GM12878 (cell line): Measurements from ENCODE around the gene UFC1. TPM values are rescaled to one million over a fixed set of nuclear protein-coding genes. Genes with fewer than 3 reads are reported as not detected.

ENCODE experiments used
- ATAC-seq: fragments of 200-7000 bp; cut with Tn5 transposase; 3 replicates; pipeline ENCODE4 v1.9.1; 2020; ENCODE audit warnings: mild to moderate bottlenecking, moderate library complexity
- BruUV-seq: library from RNA; stranded (reverse); fragments of 400-500 nt; replicated peaks from 2 replicates; lab custom pipeline; 2021; lab: Mats Ljungman, UMichigan
- CTCF ChIA-PET: fragments of 300-600 bp; sonication (Branson Sonifier 250); formaldehyde crosslinking; extraction: SDS; loops from one replicate; lab custom pipeline; 2021; ENCODE audit warnings: inconsistent platforms; lab: Yijun Ruan, JAX
- POLR2A ChIA-PET: fragments of 350-600 bp; formaldehyde crosslinking; extraction: SDS; loops from one replicate; lab custom pipeline; 2021; ENCODE audit warnings: inconsistent platforms; lab: Charles Lee
- RAD21 ChIA-PET: fragments of 300-600 bp; sonication (Branson Sonifier 250); formaldehyde crosslinking; loops from one replicate; lab custom pipeline; 2023; ENCODE audit warnings: antibody characterized with exemption; ENCODE audit not compliant: unreplicated experiment; lab: Charles Lee
- SMC1A ChIA-PET: fragments of 300-600 bp; sonication (Branson Sonifier 250); formaldehyde crosslinking; loops from one replicate; lab custom pipeline; 2023; ENCODE audit not compliant: unreplicated experiment, uncharacterized antibody; lab: Charles Lee
- DNase-seq: peaks from one replicate; pipeline ENCODE4 v3.0.0-alpha.2; 2011; ENCODE audit warnings: low read depth, low spot score
- FAIRE-seq: peaks from 3 replicates; lab custom pipeline; 2011; peaks lifted over from hg19 to GRCh38; lab: Jason Lieb, UNC
- H2AFZ ChIP-seq: 2 replicates; pipeline ENCODE4 v1.6.0; 2011; ENCODE audit warnings: low read depth, low read length, control low read depth; ENCODE audit not compliant: control insufficient read depth
- H3K27ac ChIP-seq: 2 replicates; pipeline ENCODE4 v1.5.1; 2011; ENCODE audit warnings: control low read depth; ENCODE audit not compliant: control insufficient read depth, insufficient read depth
- H3K27me3 ChIP-seq, 2 experiments: replicated peaks in 1 of 2; 2 replicates each; pipeline versions ENCODE4 v1.6.0 to v1.6.1; 2011; ENCODE audit warnings: low read length in 1 of 2; ENCODE audit not compliant: control insufficient read depth in 2 of 2, insufficient read depth in 2 of 2
- H3K36me3 ChIP-seq, 2 experiments: 2 replicates each; pipeline ENCODE4 v1.5.1; 2011; ENCODE audit warnings: low read length in 1 of 2; ENCODE audit not compliant: control insufficient read depth in 2 of 2, insufficient read depth in 2 of 2
- H3K4me1 ChIP-seq: 2 replicates; pipeline ENCODE4 v1.6.1; 2011; ENCODE audit warnings: mild to moderate bottlenecking, low read length, moderate library complexity, mixed read lengths; ENCODE audit not compliant: control insufficient read depth, insufficient read depth
- H3K4me2 ChIP-seq: 2 replicates; pipeline ENCODE4 v1.6.0; 2011; ENCODE audit warnings: control low read depth; ENCODE audit not compliant: control insufficient read depth, insufficient read depth
- H3K4me3 ChIP-seq: fragments of 200-600 bp; sonication (generic); 2 replicates; pipeline ENCODE4 v1.5.1; 2016
- H3K79me2 ChIP-seq: 2 replicates; pipeline ENCODE4 v1.6.0; 2011; ENCODE audit warnings: low read length; ENCODE audit not compliant: control insufficient read depth, insufficient read depth
- H3K9ac ChIP-seq: 2 replicates; pipeline ENCODE4 v1.8.0; 2011; ENCODE audit warnings: low read length, control low read depth, mixed read lengths; ENCODE audit not compliant: control insufficient read depth, insufficient read depth
- H3K9me3 ChIP-seq: replicated peaks from 3 replicates; pipeline ENCODE4 v1.5.1; 2011; ENCODE audit warnings: mild to moderate bottlenecking, low read length; ENCODE audit not compliant: control insufficient read depth, insufficient read depth
- H4K20me1 ChIP-seq: 2 replicates; pipeline ENCODE4 v1.6.0; 2011; ENCODE audit not compliant: control insufficient read depth, insufficient read depth
- CREM ChIP-seq: IDR thresholded peaks from 2 replicates; pipeline ENCODE4 v1.6.1; 2014; ENCODE audit warnings: antibody characterized with exemption, low read depth
- CUX1 ChIP-seq: IDR thresholded peaks from 2 replicates; pipeline ENCODE4 v1.6.1; 2012; ENCODE audit warnings: improper control_type of control experiment, low read depth, low read length; ENCODE audit not compliant: insufficient replicate concordance
- IKZF1 ChIP-seq: fragments of 450-650 bp; conservative IDR thresholded peaks from 2 replicates; pipeline ENCODE4 v1.6.1; 2017; ENCODE audit warnings: antibody characterized with exemption, mild to moderate bottlenecking
- MTA2 ChIP-seq: fragments of 450-650 bp; IDR thresholded peaks from 2 replicates; pipeline ENCODE4 v1.6.1; 2016; ENCODE audit warnings: low read depth, mild to moderate bottlenecking, moderate library complexity
- NFIC ChIP-seq: IDR thresholded peaks from 2 replicates; pipeline ENCODE4 v1.6.1; 2012; ENCODE audit warnings: low read depth, mild to moderate bottlenecking, inconsistent platforms, low read length, moderate library complexity
- POU2F2 ChIP-seq: IDR thresholded peaks from 3 replicates; pipeline ENCODE4 v1.6.1; 2011; ENCODE audit warnings: low read depth, mild to moderate bottlenecking, low read length, borderline replicate concordance
- RAD51 ChIP-seq: fragments of 450-650 bp; IDR thresholded peaks from 2 replicates; pipeline ENCODE4 v1.6.1; 2016; ENCODE audit warnings: moderate library complexity, mild to moderate bottlenecking, inconsistent platforms
- RCOR1 ChIP-seq: conservative IDR thresholded peaks from 2 replicates; pipeline ENCODE4 v1.6.1; 2012; ENCODE audit warnings: low read depth, low read length, improper control_type of control experiment
- RELA ChIP-seq: fragments of 450-650 bp; IDR thresholded peaks from 2 replicates; pipeline ENCODE4 v1.8.0; 2014; ENCODE audit warnings: borderline replicate concordance; ENCODE audit not compliant: partially characterized antibody
- SP1 ChIP-seq: IDR thresholded peaks from one replicate; pipeline ENCODE4 v1.6.1; 2011; ENCODE audit warnings: low read depth, low read length
- SREBF2 ChIP-seq: IDR thresholded peaks from 2 replicates; pipeline ENCODE4 v1.6.1; 2012; ENCODE audit warnings: mild to moderate bottlenecking, low read length
- TCF3 ChIP-seq: IDR thresholded peaks from 2 replicates; pipeline ENCODE4 v1.6.1; 2012; ENCODE audit warnings: low read depth, mild to moderate bottlenecking, low read length, borderline replicate concordance; ENCODE audit not compliant: insufficient read depth
- ZBTB4 ChIP-seq: fragments of 450-650 bp; formaldehyde crosslinking; IDR thresholded peaks from 2 replicates; pipeline ENCODE4 v1.4.0; 2022; ENCODE audit warnings: mild to moderate bottlenecking, moderate library complexity
- WGBS: methylation state at CpG from one replicate; pipeline ENCODE4 v1.1.6; 2016; ENCODE audit warnings: low lambda C conversion rate; ENCODE audit not compliant: insufficient replicate concordance, insufficient coverage; ENCODE audit errors: missing lambda C conversion rate; 5-methylcytosine and 5-hydroxymethylcytosine counted together
- in situ Hi-C: fragments of 300-500 bp; cut with MboI; formaldehyde crosslinking; loops from 9 replicates; pipeline ENCODE4 v1.14.3; 2018; ENCODE audit warnings: mixed read lengths
- intact Hi-C: fragments of 100-400 bp; cut with micrococcal nuclease; formaldehyde crosslinking; loops from one replicate; pipeline ENCODE4 v1.14.2; 2022; ENCODE audit not compliant: unreplicated experiment
- polyA plus RNA-seq, 11 experiments: library from polyadenylated mRNA; depleted of rRNA in 4 of 11; unstranded in 6 of 11; stranded (reverse) in 5 of 11; fragments of >200 nt; fragmentation: Nextera tagmentation in 4 of 11; fragmentation: Illumina TruSeq in 1 of 11; extraction: Ambion mirVana in 4 of 11; extraction: Trizol in 1 of 11; gene quantifications; 1 replicate in 1 of 11; 2 replicates in 10 of 11; pipeline versions ENCODE4 v1.2.1 to v1.2.3, GENCODE V29; 2011 to 2016; ENCODE audit warnings: inconsistent platforms in 2 of 11, missing spikeins in 2 of 11, low read depth in 1 of 11
- total RNA-seq, 4 experiments: library from RNA; depleted of rRNA in 3 of 4; stranded (reverse); fragments of >200 nt in 3 of 4; fragmentation: Illumina TruSeq in 1 of 4; extraction: Trizol in 1 of 4; gene quantifications; 2 replicates each; pipeline versions ENCODE4 v1.2.1 to v1.2.3, GENCODE V29; 2013 to 2021

Gene UFC1
- total and polyA plus RNA-seq, 10 of the 15 experiments (the other 5 are each of a cell fraction or from before 2014, with no cell fraction given) = 95.9 to 239 (median 151) TPM

GRCh38 chr1:161196521-161197451, 43.0 kb downstream of the UFC1 start:
- H3K36me3 ChIP-seq = no peaks in the 10 kb centered on the region
- WGBS = 75% methylated on average over 27 of the region's 27 CpGs
- no peak overlapping the region for H3K4me3 ChIP-seq
- RAD21 ChIA-PET = no interaction called here
- no peak overlapping the region for H3K27ac ChIP-seq
- no peak for ATAC-seq
- POLR2A ChIA-PET = interaction anchor here (1.0 kb wide), 1 partner anchor 10 kb away, joined by 4 read pairs; no protein-coding TSS in a partner anchor
- H4K20me1 ChIP-seq = no peaks in the 10 kb centered on the region
- H3K27me3 ChIP-seq = no peaks in the 10 kb centered on the region
- in situ Hi-C loops = loop anchor here (10.0 kb wide), 1 partner anchor 548 kb away; the partner anchor contains the start of gene DUSP12
- intact Hi-C loops = no loop called here
- no peak for DNase-seq
- SMC1A ChIA-PET = no interaction called here
- H3K9ac ChIP-seq = no peak overlapping the region
- 0 out of 2 replicates have a peak, but pooled peaks cover under 1% of the 10 kb centered on the region for H3K79me2 ChIP-seq
- H3K4me2 ChIP-seq = no peak overlapping the region
- H3K9me3 ChIP-seq = no peaks in the 10 kb centered on the region
- BruUV-seq = no TSS peak
- H2AFZ ChIP-seq = no peak overlapping the region
- H3K4me1 ChIP-seq = peaks cover 30% of the 10 kb centered on the region
- CTCF ChIA-PET = interaction anchor here (6.0 kb wide), 1 partner anchor 15 kb away, joined by 69 read pairs; no protein-coding TSS in a partner anchor
- FAIRE-seq = no peak
- no peak for TF ChIP-seq IKZF1
- no peak for TF ChIP-seq CUX1
- TF ChIP-seq POU2F2 = no peak
- no peak for TF ChIP-seq RAD51
- no peak for TF ChIP-seq CREM
- no peak for TF ChIP-seq RELA
- TF ChIP-seq NFIC = no peak
- no peak for TF ChIP-seq SP1
- TF ChIP-seq MTA2 = no peak
- no peak for TF ChIP-seq ZBTB4
- no peak for TF ChIP-seq TCF3
- TF ChIP-seq RCOR1 = no peak
- TF ChIP-seq SREBF2 = no peak
